Thyroid gland (tissue), 4 donors: Measurements from ENCODE around the gene ABCB8.

Experiments
- CTCF ChIP-seq, 6 experiments: fragments of 200-600 bp in 3 of 6; fragments of 450-650 bp in 3 of 6; sonication (generic) in 3 of 6; IDR thresholded peaks; one replicate each; pipeline ENCODE4 v1.5.1; 2016 to 2019; ENCODE audit warnings: antibody characterized with exemption in 6 of 6, mild to moderate bottlenecking in 2 of 6, inconsistent platforms in 1 of 6, moderate library complexity in 1 of 6
- POLR2A ChIP-seq, 2 donors: fragments of 450-650 bp; IDR thresholded peaks; one replicate each; pipeline ENCODE4 v1.6.1; 2017; ENCODE audit warnings: antibody characterized with exemption in 2 of 2, mild to moderate bottlenecking in 2 of 2, moderate library complexity in 1 of 2

- TF ChIP-seq CTCF (IDR thresholded peaks at IDR 0.05), result no peak
- no peak for TF ChIP-seq POLR2A (IDR thresholded peaks at IDR 0.05)
Measured at GRCh38 chr7:150997817-150998216, 30.4 kb upstream of the ABCB8 start.
